Measurements from ENCODE around the gene ATG10. TPM values are rescaled to one million over a fixed set of nuclear protein-coding genes. Genes with fewer than 3 reads are reported as not detected.

The ATG10 gene
- total and polyA plus RNA-seq, 2 of the 8 experiments (the other 6 are each of a cell fraction or from before 2014, with no cell fraction given), result 3.7 to 8.8 TPM

DNA sequence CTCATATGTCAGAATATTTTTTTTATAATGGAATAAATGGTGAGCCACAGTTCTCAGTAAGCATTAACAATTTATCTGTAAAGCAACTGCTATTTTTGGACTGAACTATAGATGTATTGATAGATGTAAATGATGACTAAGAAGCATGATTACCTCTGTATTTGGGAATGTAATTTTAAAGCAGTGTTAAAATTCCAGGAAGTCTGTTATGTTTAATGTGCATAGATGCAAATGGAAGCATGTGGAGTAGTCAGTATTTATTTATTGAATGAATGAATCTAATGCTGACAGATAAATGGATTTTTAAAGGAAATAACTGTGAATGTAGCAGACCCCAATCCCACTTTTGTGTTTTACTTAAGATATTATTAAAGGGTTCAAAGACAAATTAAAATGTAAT, 95.0 kb downstream of the ATG10 start:
- Histone ChIP-seq H2BK120ac (replicated peaks; ENCODE audit: low read depth, low read length) (no peak overlapping the region), H3K23me2 (ENCODE audit: low read depth, low read length) (no peaks in the 10 kb centered on the region), H2BK5ac (ENCODE audit: low read depth, low read length) (no peak overlapping the region), H4K8ac (ENCODE audit: extremely low read depth, insufficient read depth, low read length) (no peak overlapping the region), H2BK12ac (ENCODE audit: low read depth, low read length) (no peak overlapping the region), H3K79me2 (ENCODE audit: control insufficient read depth in 1 of 2, insufficient read depth in 2 of 2, low read length in 2 of 2) (no peaks in the 10 kb centered on the region), H3K27me3 (replicated peaks in 1 of 4; ENCODE audit: control insufficient read depth in 3 of 4, extremely low read depth in 1 of 4, insufficient read depth in 3 of 4, low read length in 3 of 4) (no peaks in the 10 kb centered on the region), H3K23ac (ENCODE audit: insufficient read length) (no peak overlapping the region), H3K4me2 (ENCODE audit: insufficient read depth in 1 of 2, low read depth in 2 of 2, low read length in 2 of 2) (no peak overlapping the region), H3K9ac (replicated peaks in 1 of 4; ENCODE audit: extremely low read depth in 1 of 4, low read depth in 3 of 4, low read length in 3 of 4) (no peak overlapping the region), H4K20me1 (replicated peaks in 1 of 2; ENCODE audit: control insufficient read depth in 1 of 2, insufficient read depth in 2 of 2, low read length in 2 of 2) (no peaks in the 10 kb centered on the region), H3K79me1 (ENCODE audit: low read depth, low read length) (no peaks in the 10 kb centered on the region), H3K4me1 (replicated peaks in 1 of 4; ENCODE audit: control insufficient read depth in 3 of 4, insufficient read depth in 4 of 4, low read length in 3 of 4) (no peaks in the 10 kb centered on the region), H2BK15ac (ENCODE audit: low read length) (no peak overlapping the region), H4K5ac (ENCODE audit: insufficient read length, low read depth, low read length) (no peak overlapping the region), H3K9me3 (ENCODE audit: insufficient read depth in 2 of 2, low read depth in 1 of 2, low read length in 1 of 2) (no peaks in the 10 kb centered on the region), H3K56ac (replicated peaks; ENCODE audit: insufficient read length, low read depth, low read length) (no peak overlapping the region), H3K18ac (ENCODE audit: extremely low read depth, low read length) (no peak overlapping the region), H3K27ac (ENCODE audit: low read depth, low read length) (no peak overlapping the region), H4K91ac (replicated peaks; ENCODE audit: insufficient read length, low read length) (no peak overlapping the region), H3K14ac (ENCODE audit: insufficient read length) (no peak overlapping the region), H3K4ac (replicated peaks; ENCODE audit: insufficient read length, low read depth, low read length) (no peak overlapping the region), H2AK5ac (ENCODE audit: low read depth, low read length) (no peak overlapping the region), H3K36me3 (ENCODE audit: control insufficient read depth in 2 of 4, insufficient read depth in 4 of 4, low read length in 3 of 4) (no peaks in the 10 kb centered on the region; a peak in 1 of 8 replicates), H2AFZ (ENCODE audit: low read length) (no peak overlapping the region), H3K4me3 (ENCODE audit: extremely low read depth in 1 of 4, insufficient read depth in 2 of 4, low read depth in 3 of 4, low read length in 4 of 4) (no peak overlapping the region), H2BK20ac (ENCODE audit: low read length) (no peak overlapping the region)
- FAIRE-seq, result no peak
- ChIA-PET POLR2A (ENCODE audit: partially characterized antibody) (no interaction called here), CTCF (ENCODE audit: partially characterized antibody) (no interaction called here)
- no peak for DNase-seq (ENCODE audit: low read depth in 1 of 2, low spot score in 2 of 2)
- TF ChIP-seq CHD2 (IDR thresholded peaks at IDR 0.05; ENCODE audit: low read length), result no peak
- TF ChIP-seq TAF1 (IDR thresholded peaks at IDR 0.05; ENCODE audit: low read depth, low read length), result no peak
- no peak for TF ChIP-seq SP1 (IDR thresholded peaks at IDR 0.05; ENCODE audit: low read depth, low read length)
- TF ChIP-seq HDAC6 (IDR thresholded peaks at IDR 0.05; ENCODE audit: low read depth, low read length), result no peak
- TF ChIP-seq GTF2F1 (IDR thresholded peaks at IDR 0.05; ENCODE audit: borderline replicate concordance, low read depth, low read length), result no peak

Measured in H1 (cell line).